Esophagus muscularis mucosa (tissue), 4 donors: ENCODE results near the gene SCGB1C1.

Experiments used
- CTCF ChIP-seq, 3 experiments: fragments of 200-600 bp in 2 of 3; fragments of 450-650 bp in 1 of 3; sonication (generic) in 2 of 3; IDR thresholded peaks; one replicate each; pipeline ENCODE4 v1.5.1; 2017 to 2019; ENCODE audit warnings: antibody characterized with exemption in 3 of 3, mild to moderate bottlenecking in 2 of 3, moderate library complexity in 1 of 3
- EP300 ChIP-seq: sonication (generic); formaldehyde crosslinking; IDR thresholded peaks from one replicate; pipeline ENCODE4 v1.6.1; 2017; ENCODE audit warnings: antibody characterized with exemption
- POLR2A ChIP-seq: fragments of 450-650 bp; IDR thresholded peaks from one replicate; pipeline ENCODE4 v1.6.1; 2017; ENCODE audit warnings: antibody characterized with exemption, moderate library complexity, mild to moderate bottlenecking, low read depth
- POLR2AphosphoS5 ChIP-seq, 2 donors: sonication (generic); formaldehyde crosslinking; IDR thresholded peaks; one replicate each; pipeline ENCODE4 v1.6.1; 2017; ENCODE audit warnings: antibody characterized with exemption in 2 of 2

GRCh38 chr11:221539-221938 lies 28.7 kb downstream of the SCGB1C1 start:
- TF ChIP-seq CTCF (IDR thresholded peaks at IDR 0.05) (no peak), POLR2A (no peak), POLR2AphosphoS5 (IDR thresholded peaks at IDR 0.05) (peak; percentile 50 to 59), EP300 (no peak)
